Measurements from ENCODE around the gene KRTAP5-11. TPM values are rescaled to one million over a fixed set of nuclear protein-coding genes. Genes with fewer than 3 reads are reported as not detected.

KRTAP5-11 gene
- total and polyA plus RNA-seq, 2 of the 8 experiments (the other 6 are each of a cell fraction or from before 2014, with no cell fraction given): not detected

GRCh38 chr11:71574418-71574817, 8.3 kb downstream of the KRTAP5-11 start:
- no peak overlapping the region for H2BK12ac ChIP-seq (ENCODE audit: low read depth, low read length)
- H3K9ac ChIP-seq (replicated peaks in 1 of 4; ENCODE audit: extremely low read depth in 1 of 4, low read depth in 3 of 4, low read length in 3 of 4): no peak overlapping the region
- H2BK120ac ChIP-seq (replicated peaks; ENCODE audit: low read depth, low read length): no peak overlapping the region
- no peak overlapping the region for H3K4ac ChIP-seq (replicated peaks; ENCODE audit: insufficient read length, low read depth, low read length)
- WGBS, 2 experiments (ENCODE audit: extremely low coverage in 1 of 2, insufficient coverage in 1 of 2, insufficient read length in 1 of 2, insufficient replicate concordance in 2 of 2, low coverage in 1 of 2, low lambda C conversion rate in 2 of 2, missing lambda C conversion rate in 1 of 2): 75% methylated on average over 5 of the region's 5 CpGs; no CpG with 5 or more reads in 1 of the 2 experiments
- H4K8ac ChIP-seq (ENCODE audit: extremely low read depth, insufficient read depth, low read length): no peak overlapping the region
- no peaks in the 10 kb centered on the region; a peak in 1 of 4 replicates for H3K79me2 ChIP-seq (ENCODE audit: control insufficient read depth in 1 of 2, insufficient read depth in 2 of 2, low read length in 2 of 2)
- H3K23ac ChIP-seq (ENCODE audit: insufficient read length): no peak overlapping the region
- H3K9me3 ChIP-seq (ENCODE audit: insufficient read depth in 2 of 2, low read depth in 1 of 2, low read length in 1 of 2): no peaks in the 10 kb centered on the region
- no peak overlapping the region for H3K27ac ChIP-seq (ENCODE audit: low read depth, low read length)
- DNase-seq (ENCODE audit: low read depth in 1 of 2, low spot score in 2 of 2) (no peak), FAIRE-seq (no peak)
- no peaks in the 10 kb centered on the region for H3K79me1 ChIP-seq (ENCODE audit: low read depth, low read length)
- H3K14ac ChIP-seq (ENCODE audit: insufficient read length): no peak overlapping the region
- H4K5ac ChIP-seq (ENCODE audit: insufficient read length, low read depth, low read length): no peak overlapping the region
- ChIA-PET CTCF (ENCODE audit: partially characterized antibody) (interaction anchor here (0.6 to 5.4 kb wide), 2 partner anchors 10 to 171 kb away, joined by 3 to 37 read pairs; partner anchors contain the start of gene KRTAP5-10), POLR2A (ENCODE audit: partially characterized antibody) (no interaction called here)
- no peak overlapping the region for H3K18ac ChIP-seq (ENCODE audit: extremely low read depth, low read length)
- no peak overlapping the region for H2AK5ac ChIP-seq (ENCODE audit: low read depth, low read length)
- H3K27me3 ChIP-seq (replicated peaks in 1 of 4; ENCODE audit: control insufficient read depth in 3 of 4, extremely low read depth in 1 of 4, insufficient read depth in 3 of 4, low read length in 3 of 4): no peaks in the 10 kb centered on the region; a peak in 1 of 7 replicates
- H4K20me1 ChIP-seq (replicated peaks in 1 of 2; ENCODE audit: control insufficient read depth in 1 of 2, insufficient read depth in 2 of 2, low read length in 2 of 2): peaks cover 0 to 9% of the 10 kb centered on the region in 2 experiments
- no peak overlapping the region for H3K56ac ChIP-seq (replicated peaks; ENCODE audit: insufficient read length, low read depth, low read length)
- no peaks in the 10 kb centered on the region for H3K36me3 ChIP-seq (ENCODE audit: control insufficient read depth in 2 of 4, insufficient read depth in 4 of 4, low read length in 3 of 4)
- H2BK20ac ChIP-seq (ENCODE audit: low read length): no peak overlapping the region
- no peak overlapping the region for H3K4me2 ChIP-seq (ENCODE audit: insufficient read depth in 1 of 2, low read depth in 2 of 2, low read length in 2 of 2)
- no peak overlapping the region for H4K91ac ChIP-seq (replicated peaks; ENCODE audit: insufficient read length, low read length)
- no peak overlapping the region for H2BK15ac ChIP-seq (ENCODE audit: low read length)
- no peak overlapping the region for H2BK5ac ChIP-seq (ENCODE audit: low read depth, low read length)
- H3K4me3 ChIP-seq (ENCODE audit: extremely low read depth in 1 of 4, insufficient read depth in 2 of 4, low read depth in 3 of 4, low read length in 4 of 4): no peak overlapping the region
- H2AFZ ChIP-seq (ENCODE audit: low read length): no peak overlapping the region
- H3K23me2 ChIP-seq (ENCODE audit: low read depth, low read length): peaks cover 8% of the 10 kb centered on the region; the same call in 1 of the 2 replicates
- TF ChIP-seq MAFK (IDR thresholded peaks at IDR 0.05; ENCODE audit: low read depth, low read length): no peak
- TF ChIP-seq CBX8 (IDR thresholded peaks at IDR 0.05; ENCODE audit: borderline replicate concordance, low read depth, low read length): no peak
- no peak for TF ChIP-seq RNF2 (IDR thresholded peaks at IDR 0.05; ENCODE audit: borderline replicate concordance, low read depth, low read length, missing control alignments, poor library complexity, severe bottlenecking)
- no peak for TF ChIP-seq E2F6 (IDR thresholded peaks at IDR 0.05)
- TF ChIP-seq BCL11A (IDR thresholded peaks at IDR 0.05; ENCODE audit: low read depth in 2 of 2, low read length in 2 of 2): no peak
- no peak for TF ChIP-seq RFX5 (IDR thresholded peaks at IDR 0.05; ENCODE audit: borderline replicate concordance, low read depth, low read length)
- no peak for TF ChIP-seq CEBPB (IDR thresholded peaks at IDR 0.05; ENCODE audit: low read depth, low read length)
- TF ChIP-seq CHD2 (IDR thresholded peaks at IDR 0.05; ENCODE audit: low read length): no peak
- TF ChIP-seq CTBP2 (IDR thresholded peaks at IDR 0.05; ENCODE audit: borderline replicate concordance, insufficient read depth, insufficient read length, low read length): no peak
- TF ChIP-seq BRCA1 (IDR thresholded peaks at IDR 0.05; ENCODE audit: low read depth, low read length): no peak
- TF ChIP-seq HDAC6 (IDR thresholded peaks at IDR 0.05; ENCODE audit: low read depth, low read length): no peak
- no peak for TF ChIP-seq RXRA (IDR thresholded peaks at IDR 0.05; ENCODE audit: insufficient read depth, low read depth, low read length)
- TF ChIP-seq KDM5A (IDR thresholded peaks at IDR 0.05; ENCODE audit: low read length): no peak
- H3K4me1 ChIP-seq (replicated peaks in 1 of 4; ENCODE audit: control insufficient read depth in 3 of 4, insufficient read depth in 4 of 4, low read length in 3 of 4): peaks cover 0 to 2% (median 0%) of the 10 kb centered on the region in 4 experiments; a peak in 2 of 7 replicates

Data from H1 (cell line).